H1 (cell line): ENCODE results near the gene HOXA13. TPM values are rescaled to one million over a fixed set of nuclear protein-coding genes. Genes with fewer than 3 reads are reported as not detected.
A peak's percentile ranks its signal among the peaks of the same experiment; 100 is the strongest.

ENCODE experiments used
- CTCF ChIA-PET: fragments of 300-600 bp; sonication (Branson Sonifier 250); formaldehyde crosslinking; loops from one replicate; lab custom pipeline; 2021; ENCODE audit not compliant: partially characterized antibody; lab: Charles Lee
- POLR2A ChIA-PET: fragments of 300-600 bp; sonication (Branson Sonifier 250); formaldehyde crosslinking; loops from one replicate; lab custom pipeline; 2021; ENCODE audit warnings: inconsistent platforms; ENCODE audit not compliant: partially characterized antibody; lab: Charles Lee
- DNase-seq, 2 experiments: peaks; one replicate each; pipeline versions ENCODE4 v3.0.0 to v3.0.0-alpha.2; 2010 to 2022; ENCODE audit warnings: low spot score in 2 of 2, low read depth in 1 of 2, mixed read lengths in 1 of 2
- FAIRE-seq: peaks from 2 replicates; lab custom pipeline; 2011; peaks lifted over from hg19 to GRCh38; lab: Jason Lieb, UNC
- H2AFZ ChIP-seq: 2 replicates; pipeline ENCODE4 v1.8.1; 2012; ENCODE audit warnings: low read length, inconsistent platforms
- H2AK5ac ChIP-seq: 2 replicates; pipeline ENCODE4 v1.6.1; 2013; ENCODE audit warnings: low read depth, low read length
- H2BK120ac ChIP-seq: replicated peaks from 2 replicates; pipeline ENCODE3; 2013; ENCODE audit warnings: low read depth, low read length, inconsistent platforms
- H2BK12ac ChIP-seq: 2 replicates; pipeline ENCODE4 v1.6.1; 2013; ENCODE audit warnings: low read depth, low read length
- H2BK15ac ChIP-seq: 2 replicates; pipeline ENCODE4 v1.6.1; 2013; ENCODE audit warnings: low read length
- H2BK20ac ChIP-seq: 2 replicates; pipeline ENCODE4 v1.6.1; 2013; ENCODE audit warnings: low read length
- H2BK5ac ChIP-seq: 2 replicates; pipeline ENCODE4 v1.6.1; 2013; ENCODE audit warnings: low read depth, low read length
- H3K14ac ChIP-seq: 2 replicates; pipeline ENCODE4 v1.6.1; 2013; ENCODE audit warnings: inconsistent platforms; ENCODE audit not compliant: insufficient read length
- H3K18ac ChIP-seq: 2 replicates; pipeline ENCODE4 v1.6.1; 2013; ENCODE audit warnings: low read length; ENCODE audit errors: extremely low read depth
- H3K23ac ChIP-seq: 2 replicates; pipeline ENCODE4 v1.6.1; 2013; ENCODE audit warnings: inconsistent platforms; ENCODE audit not compliant: insufficient read length
- H3K23me2 ChIP-seq: 2 replicates; pipeline ENCODE4 v1.6.1; 2013; ENCODE audit warnings: low read depth, low read length
- H3K27ac ChIP-seq: 2 replicates; pipeline ENCODE4 v1.6.1; 2011; ENCODE audit warnings: low read depth, low read length, inconsistent platforms
- H3K27me3 ChIP-seq, 4 experiments: replicated peaks in 1 of 4; 1 replicate in 1 of 4; 2 replicates in 3 of 4; pipeline versions ENCODE4 v1.6.1 to v1.8.1; 2011 to 2013; ENCODE audit warnings: low read length in 3 of 4, mild to moderate bottlenecking in 3 of 4, inconsistent platforms in 2 of 4, mixed read lengths in 2 of 4, moderate library complexity in 1 of 4; ENCODE audit not compliant: control insufficient read depth in 3 of 4, insufficient read depth in 3 of 4; ENCODE audit errors: extremely low read depth in 1 of 4
- H3K36me3 ChIP-seq, 4 experiments: 2 replicates each; pipeline versions ENCODE4 v1.6.1 to v1.8.1; 2011 to 2013; ENCODE audit warnings: mild to moderate bottlenecking in 4 of 4, low read length in 3 of 4, moderate library complexity in 2 of 4, control low read depth in 1 of 4, inconsistent platforms in 1 of 4; ENCODE audit not compliant: insufficient read depth in 4 of 4, control insufficient read depth in 2 of 4
- H3K4ac ChIP-seq: replicated peaks from 2 replicates; pipeline ENCODE3; 2013; ENCODE audit warnings: low read length, low read depth, mixed read lengths, inconsistent platforms; ENCODE audit not compliant: insufficient read length
- H3K4me1 ChIP-seq, 4 experiments: replicated peaks in 1 of 4; 1 replicate in 1 of 4; 2 replicates in 3 of 4; pipeline versions ENCODE4 v1.6.1 to v1.8.1; 2011 to 2013; ENCODE audit warnings: low read length in 3 of 4, inconsistent platforms in 2 of 4, mixed read lengths in 1 of 4; ENCODE audit not compliant: insufficient read depth in 4 of 4, control insufficient read depth in 3 of 4
- H3K4me2 ChIP-seq, 2 experiments: 2 replicates each; pipeline versions ENCODE4 v1.6.1 to v1.8.1; 2011 to 2013; ENCODE audit warnings: low read depth in 2 of 2, low read length in 2 of 2, control low read depth in 1 of 2, inconsistent platforms in 1 of 2, mild to moderate bottlenecking in 1 of 2; ENCODE audit not compliant: insufficient read depth in 1 of 2
- H3K4me3 ChIP-seq, 4 experiments: fragments of 200-600, 300-600 bp in 1 of 4; sonication (generic), shearing (Covaris generic), sonication (Bioruptor Twin) in 1 of 4; 2 replicates each; pipeline versions ENCODE4 v1.5.1 to v1.8.1; 2011 to 2016; ENCODE audit warnings: low read length in 4 of 4, low read depth in 3 of 4, control low read depth in 2 of 4, inconsistent platforms in 2 of 4, mild to moderate bottlenecking in 2 of 4, mixed read lengths in 1 of 4, moderate library complexity in 1 of 4; ENCODE audit not compliant: insufficient read depth in 2 of 4; ENCODE audit errors: extremely low read depth in 1 of 4
- H3K56ac ChIP-seq: replicated peaks from 2 replicates; pipeline ENCODE3; 2013; ENCODE audit warnings: low read depth, mild to moderate bottlenecking, mixed read lengths, low read length, inconsistent platforms; ENCODE audit not compliant: insufficient read length
- H3K79me1 ChIP-seq: 2 replicates; pipeline ENCODE4 v1.6.1; 2013; ENCODE audit warnings: low read depth, low read length, control low read depth
- H3K79me2 ChIP-seq, 2 experiments: 2 replicates each; pipeline versions ENCODE4 v1.6.1 to v1.8.1; 2012 to 2013; ENCODE audit warnings: low read length in 2 of 2, mild to moderate bottlenecking in 2 of 2, inconsistent platforms in 1 of 2; ENCODE audit not compliant: insufficient read depth in 2 of 2, control insufficient read depth in 1 of 2
- H3K9ac ChIP-seq, 4 experiments: replicated peaks in 1 of 4; 1 replicate in 1 of 4; 2 replicates in 3 of 4; pipeline versions ENCODE4 v1.6.1 to v1.8.1; 2011 to 2013; ENCODE audit warnings: low read depth in 3 of 4, low read length in 3 of 4, control low read depth in 2 of 4, mild to moderate bottlenecking in 2 of 4, moderate library complexity in 2 of 4, inconsistent platforms in 1 of 4; ENCODE audit errors: extremely low read depth in 1 of 4
- H3K9me3 ChIP-seq, 2 experiments: 2 replicates each; pipeline versions ENCODE4 v1.6.1 to v1.8.1; 2012 to 2013; ENCODE audit warnings: mild to moderate bottlenecking in 2 of 2, moderate library complexity in 2 of 2, control low read depth in 1 of 2, inconsistent platforms in 1 of 2, low read depth in 1 of 2, low read length in 1 of 2, mixed read lengths in 1 of 2; ENCODE audit not compliant: insufficient read depth in 2 of 2
- H4K20me1 ChIP-seq, 2 experiments: replicated peaks in 1 of 2; 2 replicates each; pipeline versions ENCODE3 to v1.8.1; 2011 to 2013; ENCODE audit warnings: inconsistent platforms in 2 of 2, low read length in 2 of 2, mild to moderate bottlenecking in 1 of 2; ENCODE audit not compliant: insufficient read depth in 2 of 2, control insufficient read depth in 1 of 2
- H4K5ac ChIP-seq: 2 replicates; pipeline ENCODE4 v1.6.1; 2013; ENCODE audit warnings: low read length, low read depth, mixed read lengths, inconsistent platforms; ENCODE audit not compliant: insufficient read length
- H4K8ac ChIP-seq: 2 replicates; pipeline ENCODE4 v1.8.0; 2013; ENCODE audit warnings: mild to moderate bottlenecking, moderate library complexity, low read length, inconsistent platforms; ENCODE audit not compliant: insufficient read depth; ENCODE audit errors: extremely low read depth
- H4K91ac ChIP-seq: replicated peaks from 2 replicates; pipeline ENCODE3; 2013; ENCODE audit warnings: low read length, mixed read lengths, inconsistent platforms; ENCODE audit not compliant: insufficient read length
- ASH2L ChIP-seq: fragments of 200-600, 300-600 bp; sonication (generic); IDR thresholded peaks from one replicate; pipeline ENCODE4 v1.7.1; 2017; ENCODE audit warnings: low read length
- CBX8 ChIP-seq: fragments of 300-800, 300-1000 bp; sonication (generic); IDR thresholded peaks from 2 replicates; pipeline ENCODE4 v1.7.1; 2016; ENCODE audit warnings: low read depth, low read length, borderline replicate concordance
- CTBP2 ChIP-seq: IDR thresholded peaks from 2 replicates; pipeline ENCODE4 v1.7.0; 2011; ENCODE audit warnings: borderline replicate concordance, mild to moderate bottlenecking, moderate library complexity, mixed read lengths, low read length; ENCODE audit not compliant: insufficient read depth, insufficient read length
- EZH2 ChIP-seq: fragments of 200-600 bp; sonication (generic); IDR thresholded peaks from 2 replicates; pipeline ENCODE4 v1.7.1; 2012; ENCODE audit warnings: low read depth, mild to moderate bottlenecking, moderate library complexity, low read length, inconsistent platforms; ENCODE audit not compliant: severe bottlenecking
- JUN ChIP-seq: IDR thresholded peaks from 2 replicates; pipeline ENCODE4 v1.6.1; 2011; ENCODE audit warnings: low read depth, mild to moderate bottlenecking, improper control_type of control experiment, low read length
- KDM4A ChIP-seq: IDR thresholded peaks from one replicate; pipeline ENCODE4 v1.7.1; 2012; ENCODE audit warnings: low read depth, mild to moderate bottlenecking, moderate library complexity, low read length, inconsistent platforms; ENCODE audit not compliant: severe bottlenecking
- RNF2 ChIP-seq: fragments of 200-900, 300-1000 bp; sonication (generic); IDR thresholded peaks from 2 replicates; pipeline ENCODE4 v1.7.1; 2016; ENCODE audit warnings: borderline replicate concordance, low read depth, mild to moderate bottlenecking, antibody characterized with exemption, low read length; ENCODE audit not compliant: poor library complexity, severe bottlenecking; ENCODE audit errors: missing control alignments
- TAF7 ChIP-seq: optimal IDR thresholded peaks from 2 replicates; pipeline ENCODE3; 2011; ENCODE audit warnings: low read depth, mild to moderate bottlenecking, inconsistent platforms, low read length, moderate library complexity, borderline replicate concordance
- WGBS, 2 experiments: shearing (Covaris generic) in 1 of 2; methylation state at CpG; one replicate each; pipeline versions ENCODE4 v1.1.6 to v1.1.7; 2013 to 2015; ENCODE audit warnings: low lambda C conversion rate in 2 of 2, mixed read lengths in 2 of 2, inconsistent platforms in 1 of 2, low coverage in 1 of 2, missing lambda C conversion rate in 1 of 2; ENCODE audit not compliant: insufficient replicate concordance in 2 of 2, insufficient coverage in 1 of 2, insufficient read length in 1 of 2; ENCODE audit errors: extremely low coverage in 1 of 2, missing lambda C conversion rate in 1 of 2; 5-methylcytosine and 5-hydroxymethylcytosine counted together
- polyA plus RNA-seq, 7 experiments: library from polyadenylated mRNA; depleted of rRNA in 3 of 7; stranded (reverse) in 5 of 7; unstranded in 2 of 7; fragments of >200 nt in 5 of 7; fragments of 200-250 nt in 2 of 7; gene quantifications; 1 replicate in 5 of 7; 2 replicates in 1 of 7; 4 replicates in 1 of 7; pipeline versions ENCODE4 v1.2.1 to v1.2.3, GENCODE V29; 2011 to 2013; ENCODE audit warnings: missing spikeins in 2 of 7, mixed read lengths in 2 of 7
- total RNA-seq: library from RNA; stranded (reverse); fragmentation: NEBNext Ultra II Directional; extraction: Animal tissue kit (Norgen Biotek cat#: 25700); gene quantifications from 2 replicates; pipeline ENCODE4 v1.2.1, GENCODE V29; 2021
- TF ChIP-seq, protein P1 (sequence below): IDR thresholded peaks from 2 replicates; pipeline ENCODE4 v1.6.1; 2012; ENCODE audit warnings: inconsistent platforms

HOXA13 gene
- total and polyA plus RNA-seq, 2 of the 8 experiments (the other 6 are each of a cell fraction or from before 2014, with no cell fraction given), result not detected

DNA sequence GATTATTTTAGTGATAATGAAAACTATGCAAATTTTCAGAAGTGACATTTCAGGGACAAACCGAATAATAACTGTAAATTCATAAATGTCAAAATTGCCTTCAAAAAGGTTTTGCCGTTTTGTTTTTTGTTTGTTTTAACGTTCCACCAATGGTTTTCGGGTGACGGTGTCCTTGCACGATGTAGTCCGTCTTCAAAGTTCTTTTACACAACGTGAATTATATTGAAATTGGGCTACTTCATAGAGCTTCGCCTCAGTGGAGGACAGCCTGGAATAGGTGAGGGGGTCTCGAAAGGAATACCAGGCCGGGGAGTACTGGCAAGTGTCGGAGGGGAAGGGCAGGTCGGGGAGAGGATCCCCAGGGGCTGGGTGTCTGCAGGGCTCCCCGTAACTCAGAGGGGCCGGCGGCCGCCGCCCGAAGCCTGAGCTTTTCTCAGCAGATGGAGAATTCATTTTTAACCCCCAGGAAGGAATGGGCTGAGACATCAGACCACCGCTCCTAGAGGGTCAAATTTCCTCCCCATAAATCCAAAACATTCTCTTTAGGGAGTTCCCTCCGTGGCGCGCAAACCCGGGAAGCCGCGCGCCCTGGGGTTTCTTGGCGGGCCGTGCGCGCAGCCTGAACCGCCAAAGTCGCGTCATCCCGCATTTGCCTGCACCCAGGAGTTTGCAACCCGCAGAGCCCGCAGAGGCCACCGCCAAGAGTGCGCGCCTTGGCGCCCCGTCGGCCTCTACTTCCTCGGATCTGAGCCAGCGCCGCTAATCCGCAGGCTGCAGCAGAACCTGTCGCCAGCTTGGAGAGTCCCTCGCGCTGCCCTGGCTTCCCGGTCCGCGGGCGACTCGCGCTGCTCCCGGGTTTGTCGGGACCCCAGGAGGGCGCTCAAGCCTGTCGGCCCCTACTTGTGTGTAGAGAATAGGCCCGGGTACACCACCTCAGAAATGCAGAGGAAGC, 25.4 kb upstream of the HOXA13 start:
- H4K5ac ChIP-seq, result no peak overlapping the region
- no peaks in the 10 kb centered on the region for H3K79me2 ChIP-seq
- H2BK15ac ChIP-seq, result no peak overlapping the region
- FAIRE-seq (no peak), DNase-seq (peak in 1 of 2 experiments; percentile 66)
- no peak overlapping the region for H2BK20ac ChIP-seq
- H3K4me3 ChIP-seq, result peak overlapping the region; percentile 3 to 49 (median 12); a peak in 5 of 8 replicates
- no peak overlapping the region for H3K9ac ChIP-seq
- peaks cover 2 to 9% (median 3%) of the 10 kb centered on the region in 4 experiments for H3K4me1 ChIP-seq
- no peak overlapping the region for H3K18ac ChIP-seq
- H2BK5ac ChIP-seq, result no peak overlapping the region
- H3K14ac ChIP-seq, result no peak overlapping the region
- H3K36me3 ChIP-seq, result no peaks in the 10 kb centered on the region; a peak in 1 of 8 replicates
- no peaks in the 10 kb centered on the region for H3K79me1 ChIP-seq
- no peak overlapping the region for H2AFZ ChIP-seq
- H3K4me2 ChIP-seq, result peak overlapping the region; percentile 57 to 63
- H4K91ac ChIP-seq, result no peak overlapping the region
- ChIA-PET CTCF (interaction anchor here (0.6 to 8.5 kb wide), 10 partner anchors 10 to 466 kb away, joined by 3 to 62 read pairs (median 4); partner anchors contain the start of gene EVX1), POLR2A (no interaction called here)
- no peak overlapping the region for H3K4ac ChIP-seq
- 6% methylated on average over 59 of the region's 61 CpGs; no CpG with 5 or more reads in 1 of the 2 experiments for WGBS, 2 experiments
- no peak overlapping the region for H2AK5ac ChIP-seq
- H4K8ac ChIP-seq, result no peak overlapping the region
- no peak overlapping the region for H3K56ac ChIP-seq
- peaks cover 54 to 96% (median 88%) of the 10 kb centered on the region in 4 experiments for H3K27me3 ChIP-seq
- H3K23ac ChIP-seq, result no peak overlapping the region
- H2BK12ac ChIP-seq, result no peak overlapping the region
- H3K9me3 ChIP-seq, result no peaks in the 10 kb centered on the region
- no peak overlapping the region for H2BK120ac ChIP-seq
- H4K20me1 ChIP-seq, result peaks cover 5 to 6% of the 10 kb centered on the region in 2 experiments
- H3K23me2 ChIP-seq, result peaks cover 4% of the 10 kb centered on the region; the same call in 1 of the 2 replicates
- no peak overlapping the region for H3K27ac ChIP-seq
- peak; percentile 99 for TF ChIP-seq EZH2
- peak; percentile 98 for TF ChIP-seq RNF2
- TF ChIP-seq, protein P1, sequence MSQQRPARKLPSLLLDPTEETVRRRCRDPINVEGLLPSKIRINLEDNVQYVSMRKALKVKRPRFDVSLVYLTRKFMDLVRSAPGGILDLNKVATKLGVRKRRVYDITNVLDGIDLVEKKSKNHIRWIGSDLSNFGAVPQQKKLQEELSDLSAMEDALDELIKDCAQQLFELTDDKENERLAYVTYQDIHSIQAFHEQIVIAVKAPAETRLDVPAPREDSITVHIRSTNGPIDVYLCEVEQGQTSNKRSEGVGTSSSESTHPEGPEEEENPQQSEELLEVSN, result no peak
- no peak for TF ChIP-seq JUN
- 0 out of 2 replicates have a peak, but pooled peaks have one; percentile 66 for TF ChIP-seq CBX8
- TF ChIP-seq TAF7, result no peak
- TF ChIP-seq ASH2L, result peak; percentile 47
- TF ChIP-seq KDM4A, result peak; percentile 47
- peak; percentile 67 for TF ChIP-seq CTBP2
